Measurements from ENCODE around the gene DIPK2A. TPM values are rescaled to one million over a fixed set of nuclear protein-coding genes. Genes with fewer than 3 reads are reported as not detected.

DIPK2A gene
- total and polyA plus RNA-seq, 4 donors: 6.1 to 125 (median 17.8) TPM

- Histone ChIP-seq H3K9me3 (ENCODE audit: control insufficient read depth in 4 of 4, insufficient read depth in 3 of 4, low read length in 3 of 4) (peaks cover 0 to 2% (median 0%) of the 10 kb centered on the region in 4 donors), H3K27me3 (ENCODE audit: control insufficient read depth in 3 of 3, insufficient read depth in 3 of 3, low read length in 2 of 3) (no peaks in the 10 kb centered on the region), H3K4me3 (no peak overlapping the region), H3K9ac (ENCODE audit: insufficient read depth in 1 of 2, low read length in 2 of 2) (no peak overlapping the region), H3K27ac (ENCODE audit: low read depth in 1 of 2, low read length in 1 of 2) (no peak overlapping the region), H3K4me1 (ENCODE audit: control insufficient read depth in 5 of 5, insufficient read depth in 5 of 5, low read length in 5 of 5) (no peaks in the 10 kb centered on the region), H3K36me3 (ENCODE audit: control insufficient read depth in 4 of 4, insufficient read depth in 4 of 4, low read length in 4 of 4) (no peaks in the 10 kb centered on the region)
- TF ChIP-seq CTCF (IDR thresholded peaks at IDR 0.05; ENCODE audit: control extremely low read depth, extremely low read depth): peak; percentile 28
- peak; percentile 16 to 63 (median 39) for DNase-seq
- WGBS, 2 donors: 97 to 98% methylated on average over 1 of the region's 1 CpG
- no peak for ATAC-seq (ENCODE audit: insufficient read depth, low FRiP score)
These were observed 20.2 kb upstream of the DIPK2A start for GRCh38 chr3:143951351-143951971.

- DNase-seq (no peak), ATAC-seq (ENCODE audit: insufficient read depth, low FRiP score) (no peak)
- H3K27me3 ChIP-seq (ENCODE audit: control insufficient read depth in 3 of 3, insufficient read depth in 3 of 3, low read length in 2 of 3): no peaks in the 10 kb centered on the region
- no peaks in the 10 kb centered on the region for H3K4me1 ChIP-seq (ENCODE audit: control insufficient read depth in 5 of 5, insufficient read depth in 5 of 5, low read length in 5 of 5)
- H3K9me3 ChIP-seq (ENCODE audit: control insufficient read depth in 4 of 4, insufficient read depth in 3 of 4, low read length in 3 of 4): peaks cover 0 to 2% (median 0%) of the 10 kb centered on the region in 4 donors
- H3K9ac ChIP-seq (ENCODE audit: insufficient read depth in 1 of 2, low read length in 2 of 2): no peak overlapping the region
- WGBS, 2 donors: 82 to 85% methylated on average over 4 of the region's 4 CpGs
- no peak overlapping the region for H3K27ac ChIP-seq (ENCODE audit: low read depth in 1 of 2, low read length in 1 of 2)
- no peaks in the 10 kb centered on the region for H3K36me3 ChIP-seq (ENCODE audit: control insufficient read depth in 4 of 4, insufficient read depth in 4 of 4, low read length in 4 of 4)
- no peak for TF ChIP-seq CTCF (IDR thresholded peaks at IDR 0.05; ENCODE audit: control extremely low read depth, extremely low read depth)
- no peak overlapping the region for H3K4me3 ChIP-seq
These were observed 19.0 kb upstream of the DIPK2A start for GRCh38 chr3:143952569-143953072.

GRCh38 chr3:143955113-143955512 is 16.5 kb upstream of the DIPK2A start:
- no peak for DNase-seq
- H3K4me1 ChIP-seq (ENCODE audit: control insufficient read depth in 5 of 5, insufficient read depth in 5 of 5, low read length in 5 of 5): no peaks in the 10 kb centered on the region
- ATAC-seq (ENCODE audit: insufficient read depth, low FRiP score): no peak
- no peaks in the 10 kb centered on the region for H3K36me3 ChIP-seq (ENCODE audit: control insufficient read depth in 4 of 4, insufficient read depth in 4 of 4, low read length in 4 of 4)
- no peak overlapping the region for H3K9ac ChIP-seq (ENCODE audit: insufficient read depth in 1 of 2, low read length in 2 of 2)
- TF ChIP-seq CTCF (IDR thresholded peaks at IDR 0.05; ENCODE audit: control extremely low read depth, extremely low read depth): no peak
- no peak overlapping the region for H3K27ac ChIP-seq (ENCODE audit: low read depth in 1 of 2, low read length in 1 of 2)
- no peaks in the 10 kb centered on the region for H3K27me3 ChIP-seq (ENCODE audit: control insufficient read depth in 3 of 3, insufficient read depth in 3 of 3, low read length in 2 of 3)
- H3K9me3 ChIP-seq (ENCODE audit: control insufficient read depth in 4 of 4, insufficient read depth in 3 of 4, low read length in 3 of 4): peaks cover 0 to 4% (median 0%) of the 10 kb centered on the region in 4 donors
- H3K4me3 ChIP-seq: no peak overlapping the region

- Histone ChIP-seq H3K9me3 (ENCODE audit: control insufficient read depth in 4 of 4, insufficient read depth in 3 of 4, low read length in 3 of 4) (peaks cover 0 to 4% (median 0%) of the 10 kb centered on the region in 4 donors), H3K27ac (ENCODE audit: low read depth in 1 of 2, low read length in 1 of 2) (no peak overlapping the region), H3K9ac (ENCODE audit: insufficient read depth in 1 of 2, low read length in 2 of 2) (no peak overlapping the region), H3K4me3 (no peak overlapping the region), H3K4me1 (ENCODE audit: control insufficient read depth in 5 of 5, insufficient read depth in 5 of 5, low read length in 5 of 5) (no peaks in the 10 kb centered on the region), H3K36me3 (ENCODE audit: control insufficient read depth in 4 of 4, insufficient read depth in 4 of 4, low read length in 4 of 4) (no peaks in the 10 kb centered on the region), H3K27me3 (ENCODE audit: control insufficient read depth in 3 of 3, insufficient read depth in 3 of 3, low read length in 2 of 3) (no peaks in the 10 kb centered on the region)
- ATAC-seq (ENCODE audit: insufficient read depth, low FRiP score): no peak
- DNase-seq: no peak
- WGBS, 2 donors: 30 to 68% methylated on average over 1 of the region's 1 CpG
- TF ChIP-seq CTCF (IDR thresholded peaks at IDR 0.05; ENCODE audit: control extremely low read depth, extremely low read depth): no peak
These were observed 14.8 kb upstream of the DIPK2A start for GRCh38 chr3:143956838-143957237.

All from lung (tissue), 12 donors.